ENCODE results near the gene B3GAT1.

B3GAT1 gene

GRCh38 chr11:134441281-134441680, 29.2 kb upstream of the B3GAT1 start:
- no peak for DNase-seq (ENCODE audit: low read depth)

DNA sequence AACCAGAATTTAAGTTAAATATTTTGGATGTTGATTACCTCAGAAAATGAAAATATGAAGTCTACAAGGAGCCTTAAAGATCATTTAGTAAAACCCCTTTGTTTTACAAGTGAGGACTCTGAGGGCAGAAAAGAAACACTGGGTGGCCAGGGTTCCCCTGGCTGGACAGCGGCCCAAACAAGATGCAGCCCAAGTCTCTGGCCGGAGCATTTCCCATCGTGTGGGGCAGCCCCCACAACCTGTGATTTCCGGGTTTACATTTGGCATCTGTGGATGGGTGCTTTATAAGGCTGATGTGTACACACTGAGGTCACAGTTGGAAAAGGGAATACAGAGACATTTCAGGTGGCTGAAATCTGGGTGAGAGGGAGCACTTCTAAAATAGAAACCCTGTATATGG, 28.8 kb upstream of the B3GAT1 start:
- no peak for DNase-seq (ENCODE audit: low read depth)

DNA sequence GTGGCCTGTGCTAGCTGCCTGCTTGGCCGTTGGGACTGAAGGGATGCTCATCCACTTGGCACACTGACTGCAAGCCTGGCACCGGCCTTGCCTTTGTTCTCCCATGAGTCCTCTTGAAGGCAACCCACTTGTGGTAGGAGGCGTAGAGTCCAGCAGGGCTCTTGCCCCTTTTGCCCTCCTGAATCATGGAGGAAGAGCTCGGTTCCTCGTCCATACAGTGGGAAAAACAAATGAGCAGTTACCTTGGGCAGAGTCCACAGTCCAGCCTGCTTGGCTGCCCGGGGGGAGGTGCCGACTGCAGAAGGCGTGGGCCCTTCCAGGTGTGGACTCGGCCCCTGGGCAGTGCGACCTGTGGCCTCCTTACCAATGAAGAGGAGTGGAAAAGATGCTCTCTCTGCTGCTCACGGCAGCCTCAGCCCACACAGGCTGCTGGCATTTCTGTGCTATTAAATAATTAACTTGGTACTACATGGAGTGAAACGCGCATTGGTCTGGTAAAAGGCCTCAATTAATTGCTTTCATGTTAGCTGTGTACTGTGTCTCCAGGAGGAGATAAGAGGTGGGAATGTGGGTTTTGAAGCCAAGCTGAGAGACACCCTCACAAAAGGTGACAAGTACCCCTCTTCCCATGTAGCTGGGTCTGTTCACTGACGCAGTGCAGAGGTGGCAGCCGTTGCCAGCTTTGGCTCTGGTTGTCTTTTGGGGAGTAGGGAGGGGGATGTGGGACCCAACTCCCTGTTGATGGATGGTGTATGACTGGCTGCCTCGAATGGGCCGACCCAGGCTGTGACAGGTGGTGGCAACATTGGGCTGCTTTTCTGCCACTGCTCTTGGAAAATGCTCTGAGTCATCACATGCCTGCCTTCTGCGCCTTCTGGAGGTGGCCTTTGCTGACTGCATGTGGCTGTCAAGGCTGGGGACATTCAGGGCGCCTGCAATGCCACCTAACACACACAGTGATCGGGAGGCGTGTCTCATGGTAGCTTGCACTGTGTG, 26.8 kb upstream of the B3GAT1 start:
- no peak for DNase-seq (ENCODE audit: low read depth)

GRCh38 chr11:134437821-134438220, 25.8 kb upstream of the B3GAT1 start:
- no peak for DNase-seq (ENCODE audit: low read depth)

DNA sequence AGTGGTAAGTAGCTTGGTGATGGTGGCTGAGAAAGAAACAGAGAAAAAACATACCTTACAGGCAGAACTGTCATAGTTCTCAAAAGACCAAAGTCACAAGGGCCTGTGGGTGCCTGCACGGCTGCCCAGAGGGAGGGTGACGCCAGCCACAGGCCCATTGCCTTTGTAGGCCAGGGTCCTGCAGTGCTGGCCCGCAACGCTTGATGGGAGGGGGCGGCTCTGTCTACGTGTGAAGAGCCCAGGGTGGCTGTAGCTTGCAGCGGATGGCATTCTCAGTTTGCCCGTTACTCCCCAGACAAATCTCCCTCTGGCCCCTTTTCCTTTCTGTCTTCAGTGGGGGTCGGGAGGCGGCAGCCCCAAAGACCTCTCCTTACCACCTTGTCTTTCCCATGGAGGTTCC, 24.7 kb upstream of the B3GAT1 start:
- no peak for DNase-seq (ENCODE audit: low read depth)

GRCh38 chr11:134433806-134434205, 21.8 kb upstream of the B3GAT1 start:
- DNase-seq (ENCODE audit: low read depth): no peak

- no peak for DNase-seq (ENCODE audit: low read depth)
Observed at GRCh38 chr11:134433251-134433650, 21.2 kb upstream of the B3GAT1 start.

DNA sequence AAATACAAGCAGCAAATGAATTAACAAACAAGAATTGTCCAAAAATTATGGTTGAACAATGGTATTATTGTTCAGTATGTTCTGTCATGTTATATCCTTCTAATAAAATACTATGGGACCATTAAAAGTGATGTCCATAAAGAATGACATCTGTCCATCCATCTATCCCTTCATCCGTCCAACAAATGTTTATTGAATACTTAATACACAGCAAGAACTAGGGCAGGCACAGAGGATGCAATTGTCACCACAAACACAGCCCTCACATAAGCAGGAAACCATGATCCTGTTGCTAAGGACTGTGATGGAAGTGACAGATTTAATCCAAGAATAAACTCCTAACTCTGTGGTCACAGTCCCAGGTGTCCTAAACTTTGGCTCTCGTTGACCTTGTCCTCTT, 20.7 kb upstream of the B3GAT1 start:
- no peak for DNase-seq (ENCODE audit: low read depth)

DNA sequence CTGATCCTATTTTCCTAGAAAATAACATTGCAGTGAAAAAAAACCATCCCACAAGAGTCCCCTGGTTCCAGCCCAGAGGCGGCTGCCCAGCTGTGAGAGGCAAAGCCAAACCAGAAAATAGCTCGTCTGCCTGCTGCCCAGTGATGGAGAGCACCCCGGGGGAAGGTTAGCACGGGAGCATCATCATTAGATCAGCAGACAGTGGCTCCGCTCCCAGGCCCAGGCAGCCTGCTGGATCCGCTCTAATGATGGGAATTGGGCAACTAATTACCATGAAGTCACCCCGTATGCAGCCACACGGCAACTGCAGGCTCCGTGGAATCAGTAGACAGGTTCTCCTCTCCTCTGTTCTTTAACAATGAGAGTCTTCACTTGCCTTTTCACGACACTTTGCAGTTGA, 17.1 kb upstream of the B3GAT1 start:
- no peak for DNase-seq (ENCODE audit: low read depth)

GRCh38 chr11:134425816-134426536, 13.9 kb upstream of the B3GAT1 start:
- DNase-seq (ENCODE audit: low read depth): no peak

DNA sequence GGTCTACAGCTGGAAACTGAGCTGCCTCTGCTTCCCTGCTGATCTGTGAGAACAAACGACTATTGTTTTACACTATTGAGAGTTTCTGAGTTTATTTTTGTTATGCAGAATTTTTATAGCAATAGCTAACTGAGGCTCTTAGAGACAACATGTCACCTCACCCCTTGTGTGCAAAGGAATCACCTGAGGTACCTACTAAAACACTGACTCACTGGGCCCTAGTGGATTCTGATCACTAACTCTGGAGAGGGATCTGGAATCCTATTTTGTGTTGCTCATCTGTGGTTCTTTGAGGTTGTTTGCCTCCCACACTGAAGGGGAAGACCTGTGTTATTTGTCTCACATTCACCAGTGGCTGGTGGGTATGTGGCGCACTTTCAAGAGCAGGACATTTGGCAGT, 13.4 kb upstream of the B3GAT1 start:
- DNase-seq (ENCODE audit: low read depth): no peak

DNA sequence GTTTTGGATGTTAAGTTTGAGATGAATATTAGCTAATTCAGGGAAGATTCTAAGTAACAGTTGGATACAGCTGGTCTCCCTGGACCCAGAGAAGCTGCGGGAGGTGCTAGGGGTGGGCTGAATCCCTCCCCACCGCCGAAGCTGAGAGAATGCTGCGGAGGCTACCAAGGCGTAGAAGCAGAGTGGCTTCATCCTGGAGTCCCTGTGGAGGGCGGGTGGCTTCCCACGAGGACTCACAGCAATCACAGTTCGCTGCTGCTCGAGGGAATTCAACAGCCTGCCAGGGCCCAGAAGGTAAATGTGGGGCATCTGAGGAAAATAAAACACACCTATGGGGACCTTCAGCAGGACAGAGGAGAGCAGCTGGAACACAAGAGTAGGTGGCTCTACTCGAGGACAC, 11.1 kb upstream of the B3GAT1 start:
- DNase-seq (ENCODE audit: low read depth): no peak

- DNase-seq (ENCODE audit: low read depth): no peak
Observed at GRCh38 chr11:134417871-134418840, 6.1 kb upstream of the B3GAT1 start.

DNA sequence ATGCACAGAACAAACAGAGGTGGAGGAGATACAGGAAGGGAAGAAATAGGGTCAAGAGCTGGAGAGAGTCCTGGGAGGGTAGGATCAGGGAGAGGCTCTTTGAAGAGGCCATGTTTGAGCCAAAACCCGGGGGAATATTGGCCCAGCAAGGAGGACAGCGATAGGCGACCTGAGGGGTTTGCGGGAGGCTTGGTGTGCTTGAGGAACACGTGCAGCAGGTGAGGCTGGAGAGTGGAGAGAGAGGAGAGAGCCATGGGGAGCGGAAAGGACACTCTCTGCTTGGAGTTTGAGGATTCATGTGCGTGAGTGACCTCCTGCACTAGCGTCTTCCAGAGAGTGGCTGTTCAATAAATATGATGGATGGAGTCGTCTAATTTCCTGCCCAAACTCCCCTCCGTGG, 4.7 kb upstream of the B3GAT1 start:
- no peak for DNase-seq (ENCODE audit: low read depth)

DNA sequence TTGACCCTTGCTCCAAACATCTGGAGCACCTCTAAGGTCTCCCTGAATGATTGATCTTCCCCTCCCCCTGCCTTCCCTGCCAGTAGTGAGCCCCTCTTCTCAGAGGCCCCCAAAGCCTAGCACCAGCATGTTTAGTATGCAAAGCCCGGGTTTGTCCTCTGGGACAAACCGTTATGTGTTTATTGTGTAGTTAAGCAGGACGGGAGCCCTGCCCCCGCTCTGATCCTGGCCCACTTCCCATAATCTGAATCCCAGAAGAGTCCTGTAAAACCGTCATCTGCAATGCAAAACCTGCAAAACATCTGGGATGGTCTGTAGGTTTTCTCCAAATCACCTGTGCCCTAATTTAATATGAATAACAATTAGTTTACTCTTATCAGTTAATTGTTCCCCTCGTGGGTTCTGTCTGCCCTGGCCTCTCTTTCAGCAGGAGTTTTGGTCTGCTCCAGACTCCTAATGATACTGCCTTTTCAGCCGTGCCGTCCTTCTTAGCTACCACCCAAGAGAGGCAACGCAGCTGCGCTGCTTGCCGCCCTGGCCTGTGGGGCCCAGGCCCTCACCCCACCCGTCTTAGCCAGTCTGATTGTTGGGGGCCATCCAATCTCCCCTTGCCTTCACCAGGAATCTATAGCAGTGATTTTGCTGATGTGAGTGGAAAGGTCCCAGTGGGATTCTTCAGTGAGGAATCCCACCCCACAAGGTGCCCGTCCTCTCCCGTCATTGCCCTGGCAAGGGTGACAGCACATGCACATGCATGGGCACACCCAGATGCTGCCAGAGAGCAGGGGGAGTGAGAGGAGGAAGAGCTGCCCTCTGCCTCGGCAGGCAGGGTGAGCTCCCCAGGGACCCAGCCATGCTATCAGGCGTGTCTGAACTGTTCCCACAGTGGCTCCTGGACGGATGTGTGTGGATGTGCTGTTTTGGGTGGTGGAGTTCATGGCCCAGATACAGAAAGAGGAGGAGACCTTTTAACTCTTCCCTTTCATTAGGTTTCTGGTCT, 3.0 kb upstream of the B3GAT1 start:
- no peak for DNase-seq (ENCODE audit: low read depth)

DNA sequence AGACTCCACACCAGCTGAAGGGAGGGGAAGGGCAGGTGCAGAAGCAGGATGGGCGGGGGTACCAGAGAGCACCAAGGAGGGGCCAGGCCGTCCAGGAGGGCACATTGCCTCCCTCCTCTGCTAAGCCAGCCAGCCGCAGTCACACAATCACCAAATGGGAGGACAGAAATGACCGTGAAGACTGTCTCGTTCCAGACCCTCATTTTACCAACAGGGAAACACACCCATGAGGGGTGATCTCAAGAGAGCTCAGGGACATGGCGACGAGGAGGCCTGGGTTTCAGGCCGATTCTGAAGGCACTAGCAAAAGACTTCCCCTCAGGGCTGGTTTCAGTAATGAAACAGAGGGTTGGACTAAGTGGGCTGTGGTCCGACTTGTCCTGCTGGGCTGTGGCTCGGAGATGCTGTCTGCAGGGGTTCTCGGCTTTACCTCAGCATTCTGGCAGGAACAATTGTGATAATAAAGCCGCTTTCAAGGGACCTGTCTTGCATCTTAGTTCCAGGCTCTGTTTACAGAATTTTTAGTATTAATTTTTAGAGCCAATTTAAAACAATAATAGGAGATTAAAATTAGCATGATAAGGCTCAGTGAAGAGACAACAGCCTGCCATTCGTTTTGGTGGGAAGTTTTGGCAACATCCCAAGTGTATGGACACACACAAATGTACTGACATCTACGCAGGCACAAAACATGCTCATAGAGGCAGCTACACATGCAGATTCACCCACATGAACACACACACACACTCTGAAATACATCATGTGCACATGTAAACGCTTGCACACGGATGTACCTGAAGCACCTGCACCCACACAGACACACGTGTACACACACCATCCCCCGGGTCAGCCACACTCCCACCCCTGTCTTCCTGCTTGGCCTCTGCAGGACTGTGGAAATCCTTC, 2.0 kb upstream of the B3GAT1 start:
- DNase-seq (ENCODE audit: low read depth): no peak

DNA sequence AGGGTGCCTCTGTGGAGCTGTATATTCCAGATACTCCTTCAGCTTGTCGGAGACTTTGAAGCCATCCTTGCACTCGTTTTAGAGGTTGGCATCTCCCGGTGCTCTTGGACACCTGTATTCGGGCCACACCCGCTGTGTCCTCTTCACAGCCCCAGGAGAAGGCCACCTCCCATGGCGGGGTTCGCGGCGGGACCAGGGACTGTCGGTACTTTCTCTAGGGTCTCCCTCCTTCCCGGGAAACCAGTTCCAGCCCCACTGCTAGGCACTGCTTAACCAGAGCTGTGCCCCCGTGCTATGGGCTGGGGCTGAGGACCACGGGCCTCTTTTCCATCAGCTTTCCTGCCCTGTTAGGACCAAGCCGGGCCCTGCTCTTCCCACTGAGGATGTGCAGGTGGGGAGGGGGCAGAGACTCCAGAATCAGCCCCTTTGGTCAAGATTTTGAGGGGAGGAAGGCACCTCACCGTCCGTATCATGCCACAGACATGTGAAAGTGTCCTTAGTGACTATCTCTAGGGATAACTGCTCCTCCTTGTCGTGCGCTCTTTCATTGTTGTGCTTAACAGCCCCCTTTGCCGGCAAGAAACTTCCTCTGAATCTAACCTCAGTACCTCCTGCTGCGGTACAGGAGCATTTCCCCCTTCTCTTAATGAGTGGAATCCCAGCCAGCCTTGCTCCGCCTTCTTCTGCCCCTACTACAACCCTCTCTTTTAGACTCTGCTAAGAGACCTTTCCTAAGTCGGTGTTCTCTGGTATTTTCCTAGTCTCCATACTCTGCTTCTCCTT, 1.2 kb upstream of the B3GAT1 start:
- no peak for DNase-seq (ENCODE audit: low read depth)

DNA sequence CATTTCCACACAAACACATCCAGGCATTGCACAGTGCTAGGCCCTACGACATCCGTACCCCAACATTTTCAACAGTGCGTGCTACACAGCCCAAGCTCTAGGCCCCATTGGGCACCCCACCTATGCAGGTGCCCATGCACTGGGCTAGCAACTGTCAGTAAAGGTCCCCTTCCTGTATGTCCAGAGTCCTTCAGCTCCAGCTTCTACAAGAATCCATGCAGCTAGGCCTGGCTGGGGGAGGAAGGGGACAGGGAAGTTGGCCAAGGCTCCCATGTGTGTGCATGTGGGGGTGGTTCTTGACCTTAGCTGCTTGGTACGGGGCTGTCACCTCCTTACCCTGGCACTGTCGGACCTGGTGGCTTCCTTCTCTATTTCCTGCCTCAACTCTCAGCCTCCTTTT, 1.3 kb downstream of the B3GAT1 start:
- DNase-seq (ENCODE audit: low read depth): no peak

Measured in fibroblast of gingiva (primary cell).